ENCODE results near the gene CHST9. TPM values are rescaled to one million over a fixed set of nuclear protein-coding genes. Genes with fewer than 3 reads are reported as not detected.

The CHST9 gene
- total RNA-seq, 2 donors from 2014 or later = not detected

GRCh38 chr18:27144672-27145071 lies 40.4 kb downstream of the CHST9 start:
- Mint-ChIP-seq H3K27ac (no peak overlapping the region), H3K27me3 (ENCODE audit: low read depth) (no peaks in the 10 kb centered on the region), H3K9me3 (peaks cover 5 to 10% of the 10 kb centered on the region in 2 donors), H3K4me3 (no peak overlapping the region), H3K4me1 (ENCODE audit: low read depth) (no peaks in the 10 kb centered on the region), H3K36me3 (ENCODE audit: insufficient read depth in 2 of 2) (peaks cover 2 to 5% of the 10 kb centered on the region in 2 donors)
- ATAC-seq (replicated peaks in 1 of 2) = no peak
- DNase-seq = no peak

- Mint-ChIP-seq H3K9me3 (peaks cover 5 to 8% of the 10 kb centered on the region in 2 donors), H3K36me3 (ENCODE audit: insufficient read depth in 2 of 2) (peaks cover 0 to 3% of the 10 kb centered on the region in 2 donors), H3K27ac (no peak overlapping the region), H3K4me1 (ENCODE audit: low read depth) (no peaks in the 10 kb centered on the region), H3K27me3 (ENCODE audit: low read depth) (no peaks in the 10 kb centered on the region), H3K4me3 (no peak overlapping the region)
- no peak for ATAC-seq (replicated peaks in 1 of 2)
- DNase-seq = no peak
Observed at GRCh38 chr18:27143580-27144287, 41.4 kb downstream of the CHST9 start.

DNA sequence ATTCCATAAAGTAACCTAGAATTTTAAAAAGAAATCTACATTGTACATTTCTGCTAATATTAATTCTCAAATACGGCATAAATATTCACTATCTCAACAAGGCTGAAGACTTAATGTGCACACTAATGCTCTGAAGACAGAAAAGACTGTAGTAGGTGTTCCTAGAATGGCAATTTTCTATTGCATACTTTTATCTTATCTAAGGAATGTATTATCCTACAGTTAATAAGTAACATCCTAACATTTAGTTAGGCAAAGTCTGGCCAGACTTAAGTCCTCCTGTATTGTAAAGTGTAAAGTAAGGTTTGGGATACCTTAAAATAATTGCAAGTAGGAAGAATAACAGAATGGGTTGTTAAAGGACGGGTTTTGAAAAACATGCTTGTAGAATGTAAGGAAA lies 42.2 kb downstream of the CHST9 start:
- ATAC-seq (replicated peaks in 1 of 2) (no peak), DNase-seq (no peak)
- H3K9me3 Mint-ChIP-seq = peaks cover 5 to 7% of the 10 kb centered on the region in 2 donors
- H3K27me3 Mint-ChIP-seq (ENCODE audit: low read depth) = no peaks in the 10 kb centered on the region
- H3K27ac Mint-ChIP-seq = no peak overlapping the region
- peaks cover 0 to 3% of the 10 kb centered on the region in 2 donors for H3K36me3 Mint-ChIP-seq (ENCODE audit: insufficient read depth in 2 of 2)
- H3K4me3 Mint-ChIP-seq = no peak overlapping the region
- H3K4me1 Mint-ChIP-seq (ENCODE audit: low read depth) = no peaks in the 10 kb centered on the region

GRCh38 chr18:27141876-27142275 lies 43.2 kb downstream of the CHST9 start:
- no peak for DNase-seq
- Mint-ChIP-seq H3K9me3 (peaks cover 2% of the 10 kb centered on the region in 2 donors), H3K36me3 (ENCODE audit: insufficient read depth in 2 of 2) (no peaks in the 10 kb centered on the region), H3K27me3 (ENCODE audit: low read depth) (no peaks in the 10 kb centered on the region), H3K4me3 (no peak overlapping the region), H3K27ac (no peak overlapping the region), H3K4me1 (ENCODE audit: low read depth) (no peaks in the 10 kb centered on the region)
- ATAC-seq (replicated peaks in 1 of 2) = no peak

DNA sequence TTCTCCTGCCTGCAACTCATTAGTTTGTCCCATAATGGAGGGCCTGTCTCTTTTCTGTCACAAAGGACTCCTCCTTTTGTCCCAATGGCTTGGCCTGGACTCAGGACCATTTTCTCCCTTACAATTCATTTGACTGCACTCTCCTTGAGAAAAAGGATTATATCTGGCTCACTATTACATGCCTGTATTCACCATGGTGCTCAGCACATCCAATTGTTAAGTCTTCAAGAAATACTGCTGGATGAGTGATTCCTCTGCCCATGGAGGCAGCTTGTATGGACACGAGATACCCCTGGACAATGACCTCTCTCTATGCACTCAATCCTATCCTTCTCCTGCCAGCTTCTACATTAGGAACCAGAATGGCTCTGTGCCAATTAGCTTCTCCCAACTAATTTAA lies 47.0 kb downstream of the CHST9 start:
- Mint-ChIP-seq H3K4me3 (no peak overlapping the region), H3K36me3 (ENCODE audit: insufficient read depth in 2 of 2) (no peaks in the 10 kb centered on the region), H3K9me3 (peaks cover 3 to 6% of the 10 kb centered on the region in 2 donors), H3K27ac (no peak overlapping the region), H3K27me3 (ENCODE audit: low read depth) (no peaks in the 10 kb centered on the region), H3K4me1 (ENCODE audit: low read depth) (no peaks in the 10 kb centered on the region)
- no peak for DNase-seq
- no peak for ATAC-seq (replicated peaks in 1 of 2)

DNA sequence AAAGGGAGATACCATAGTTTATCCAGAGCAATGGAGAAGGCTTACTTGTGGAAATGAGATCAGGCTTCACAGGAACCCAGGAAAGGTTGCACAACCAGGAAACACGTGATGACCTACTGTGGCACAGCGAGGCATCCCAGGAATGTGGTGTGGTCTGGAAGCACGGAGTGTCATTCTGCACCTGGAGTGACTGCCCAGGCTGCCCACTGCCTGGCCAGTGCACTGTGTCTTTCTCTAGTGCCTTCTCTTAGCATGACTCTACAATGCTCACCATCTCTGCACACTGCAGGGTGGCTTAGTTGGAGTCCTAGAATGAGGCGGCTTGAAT lies 48.9 kb downstream of the CHST9 start:
- no peak overlapping the region for H3K4me3 Mint-ChIP-seq
- H3K9me3 Mint-ChIP-seq = peaks cover 6 to 7% of the 10 kb centered on the region in 2 donors
- H3K27ac Mint-ChIP-seq = no peak overlapping the region
- no peaks in the 10 kb centered on the region for H3K36me3 Mint-ChIP-seq (ENCODE audit: insufficient read depth in 2 of 2)
- no peaks in the 10 kb centered on the region for H3K27me3 Mint-ChIP-seq (ENCODE audit: low read depth)
- DNase-seq = no peak
- no peaks in the 10 kb centered on the region for H3K4me1 Mint-ChIP-seq (ENCODE audit: low read depth)
- ATAC-seq (replicated peaks in 1 of 2) = no peak

GRCh38 chr18:27135504-27136207 lies 49.5 kb downstream of the CHST9 start:
- Mint-ChIP-seq H3K9me3 (peaks cover 6 to 7% of the 10 kb centered on the region in 2 donors), H3K4me3 (no peak overlapping the region), H3K27ac (no peak overlapping the region), H3K36me3 (ENCODE audit: insufficient read depth in 2 of 2) (no peaks in the 10 kb centered on the region), H3K4me1 (ENCODE audit: low read depth) (no peaks in the 10 kb centered on the region), H3K27me3 (ENCODE audit: low read depth) (no peaks in the 10 kb centered on the region)
- DNase-seq (no peak), ATAC-seq (replicated peaks in 1 of 2) (no peak)

- Mint-ChIP-seq H3K9me3 (peaks cover 7 to 9% of the 10 kb centered on the region in 2 donors), H3K27me3 (ENCODE audit: low read depth) (no peaks in the 10 kb centered on the region), H3K36me3 (ENCODE audit: insufficient read depth in 2 of 2) (no peaks in the 10 kb centered on the region), H3K4me1 (ENCODE audit: low read depth) (no peaks in the 10 kb centered on the region), H3K27ac (no peak overlapping the region), H3K4me3 (no peak overlapping the region)
- ATAC-seq (replicated peaks in 1 of 2) (no peak), DNase-seq (no peak)
Observed at GRCh38 chr18:27130065-27130630, 55.0 kb downstream of the CHST9 start.

- no peaks in the 10 kb centered on the region for H3K36me3 Mint-ChIP-seq (ENCODE audit: insufficient read depth in 2 of 2)
- H3K27ac Mint-ChIP-seq = no peak overlapping the region
- peaks cover 3 to 4% of the 10 kb centered on the region in 2 donors for H3K9me3 Mint-ChIP-seq
- H3K27me3 Mint-ChIP-seq (ENCODE audit: low read depth) = no peaks in the 10 kb centered on the region
- no peak for DNase-seq
- H3K4me1 Mint-ChIP-seq (ENCODE audit: low read depth) = no peaks in the 10 kb centered on the region
- ATAC-seq (replicated peaks in 1 of 2) = no peak
- H3K4me3 Mint-ChIP-seq = no peak overlapping the region
Observed at GRCh38 chr18:27124196-27124595, 60.9 kb downstream of the CHST9 start.

GRCh38 chr18:27121108-27121507 lies 64.0 kb downstream of the CHST9 start:
- no peak overlapping the region for H3K27ac Mint-ChIP-seq
- no peak for ATAC-seq (replicated peaks in 1 of 2)

DNA sequence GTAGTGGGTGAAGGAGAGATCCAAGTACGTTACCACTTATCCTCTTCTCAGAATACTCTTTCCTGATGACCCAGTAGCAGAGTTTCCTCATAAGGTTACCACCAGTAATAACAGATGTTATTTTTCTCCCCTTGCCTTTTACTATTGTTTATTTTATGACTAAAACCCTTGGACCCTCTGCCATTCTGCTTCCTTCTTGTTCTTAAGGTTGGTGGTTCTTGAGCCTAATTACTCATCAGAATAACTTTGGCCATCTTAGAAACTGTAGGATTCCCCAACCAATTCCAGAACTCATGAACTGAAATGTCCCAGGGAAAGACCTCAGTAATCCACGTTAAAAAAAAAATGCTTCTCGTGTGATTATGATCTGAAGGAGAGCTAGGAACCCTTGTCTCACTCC lies 64.9 kb downstream of the CHST9 start:
- no peaks in the 10 kb centered on the region for H3K27me3 Mint-ChIP-seq (ENCODE audit: low read depth)

More at GRCh38 chr18:27121108-27121507, 64.0 kb downstream of the CHST9 start:
- no peak overlapping the region for H3K4me3 Mint-ChIP-seq
- H3K27me3 Mint-ChIP-seq (ENCODE audit: low read depth) = no peaks in the 10 kb centered on the region
- H3K9me3 Mint-ChIP-seq = peaks cover 4 to 6% of the 10 kb centered on the region in 2 donors
- H3K36me3 Mint-ChIP-seq (ENCODE audit: insufficient read depth in 2 of 2) = no peaks in the 10 kb centered on the region
- no peaks in the 10 kb centered on the region for H3K4me1 Mint-ChIP-seq (ENCODE audit: low read depth)
- no peak for DNase-seq

DNA sequence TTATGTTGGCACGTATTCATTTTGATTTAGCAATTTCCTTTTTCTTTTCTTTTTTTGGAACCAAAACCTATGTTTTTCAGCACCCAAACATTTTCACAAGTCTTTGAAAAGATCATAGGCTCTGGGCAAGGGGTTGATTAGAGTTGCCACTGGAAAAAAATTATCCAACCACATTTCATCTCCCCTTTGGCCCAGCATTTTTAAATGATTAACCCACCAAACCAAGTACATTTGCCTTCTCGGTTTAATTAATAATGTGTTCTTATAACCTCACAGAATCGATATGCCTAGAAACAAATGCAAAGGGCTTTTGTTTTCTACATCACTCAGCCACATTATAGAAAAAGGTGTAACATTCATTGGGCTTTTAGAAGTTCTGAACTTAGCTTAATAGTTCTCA lies 66.1 kb downstream of the CHST9 start:
- Mint-ChIP-seq H3K4me3 (no peak overlapping the region), H3K27me3 (ENCODE audit: low read depth) (no peaks in the 10 kb centered on the region), H3K27ac (no peak overlapping the region), H3K36me3 (ENCODE audit: insufficient read depth in 2 of 2) (no peaks in the 10 kb centered on the region), H3K9me3 (peaks cover 0 to 3% of the 10 kb centered on the region in 2 donors), H3K4me1 (ENCODE audit: low read depth) (no peaks in the 10 kb centered on the region)
- DNase-seq (no peak), ATAC-seq (replicated peaks in 1 of 2) (no peak)

More for the DNA sequence above, 64.9 kb downstream of the CHST9 start:
- H3K27ac Mint-ChIP-seq = no peak overlapping the region
- H3K4me1 Mint-ChIP-seq (ENCODE audit: low read depth) = no peaks in the 10 kb centered on the region
- ATAC-seq (replicated peaks in 1 of 2) (no peak), DNase-seq (no peak)
- H3K36me3 Mint-ChIP-seq (ENCODE audit: insufficient read depth in 2 of 2) = no peaks in the 10 kb centered on the region
- no peak overlapping the region for H3K4me3 Mint-ChIP-seq
- H3K9me3 Mint-ChIP-seq = peaks cover 2 to 4% of the 10 kb centered on the region in 2 donors

DNA sequence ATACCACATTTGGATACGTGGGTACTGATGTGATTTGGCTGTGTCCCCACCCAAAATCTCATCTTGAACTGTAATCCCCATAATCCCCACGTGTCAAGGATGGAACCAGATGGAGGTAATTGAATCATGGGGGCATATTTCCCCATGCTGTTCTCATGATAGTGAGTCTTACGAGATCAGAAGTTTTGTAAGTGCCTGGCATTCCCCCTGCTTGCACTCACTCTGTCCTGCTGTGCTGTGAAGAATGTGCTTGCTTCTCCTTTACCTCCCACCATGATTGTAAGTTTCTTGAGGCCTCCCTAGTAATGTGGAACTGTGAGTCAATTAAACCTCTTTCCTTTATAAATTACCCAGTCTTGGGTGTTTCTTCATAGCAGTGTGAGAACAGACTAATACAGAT lies 70.3 kb downstream of the CHST9 start:
- Mint-ChIP-seq H3K36me3 (ENCODE audit: insufficient read depth in 2 of 2) (no peaks in the 10 kb centered on the region), H3K4me1 (ENCODE audit: low read depth) (no peaks in the 10 kb centered on the region), H3K4me3 (no peak overlapping the region), H3K27me3 (ENCODE audit: low read depth) (no peaks in the 10 kb centered on the region), H3K9me3 (peaks cover 0 to 3% of the 10 kb centered on the region in 2 donors), H3K27ac (no peak overlapping the region)
- no peak for DNase-seq
- ATAC-seq (replicated peaks in 1 of 2) = no peak
